Activated CD4-positive, alpha-beta memory T cell treated with anti-CD3 and anti-CD28 coated beads for 36 hours (primary cell): ENCODE data around the gene DPPA5. TPM values are rescaled to one million over a fixed set of nuclear protein-coding genes. Genes with fewer than 3 reads are reported as not detected.
A peak's percentile ranks its signal among the peaks of the same experiment; 100 is the strongest.

Experiments used
- CTCF ChIA-PET: fragments of 350-600 bp; sonication (Branson Sonifier 250); formaldehyde crosslinking; loops from one replicate; lab custom pipeline; 2021; ENCODE audit warnings: antibody characterized with exemption, inconsistent platforms; lab: Charles Lee
- POLR2A ChIA-PET: fragments of 350-600 bp; sonication (Branson Sonifier 250); formaldehyde crosslinking; loops from one replicate; lab custom pipeline; 2021; ENCODE audit warnings: antibody characterized with exemption; lab: Charles Lee
- DNase-seq: peaks from one replicate; pipeline ENCODE4 v3.0.0-alpha.2; 2020
- H3K27ac Mint-ChIP-seq: one replicate; pipeline ENCODE4 v1.8.0; 2021; ENCODE audit warnings: mixed read lengths
- H3K27me3 Mint-ChIP-seq: one replicate; pipeline ENCODE4 v1.8.0; 2021; ENCODE audit warnings: mixed read lengths
- H3K36me3 Mint-ChIP-seq: one replicate; pipeline ENCODE4 v1.8.0; 2021; ENCODE audit warnings: mixed read lengths
- H3K4me1 Mint-ChIP-seq: one replicate; pipeline ENCODE4 v1.8.0; 2021; ENCODE audit warnings: low read depth, mixed read lengths
- H3K4me3 Mint-ChIP-seq: one replicate; pipeline ENCODE4 v1.8.0; 2021; ENCODE audit warnings: mild to moderate bottlenecking, mixed read lengths
- H3K9me3 Mint-ChIP-seq: one replicate; pipeline ENCODE4 v1.8.0; 2021; ENCODE audit warnings: mixed read lengths
- intact Hi-C: fragments of 100-400 bp; cut with micrococcal nuclease; formaldehyde crosslinking; loops from one replicate; pipeline ENCODE4 v1.15.1; 2023
- total RNA-seq, 2 experiments: library from RNA; stranded (reverse); gene quantifications; one replicate each; pipeline ENCODE4 v1.2.3, GENCODE V29; 2021

DPPA5 gene
- total RNA-seq, 2 experiments from 2014 or later: not detected

DNA sequence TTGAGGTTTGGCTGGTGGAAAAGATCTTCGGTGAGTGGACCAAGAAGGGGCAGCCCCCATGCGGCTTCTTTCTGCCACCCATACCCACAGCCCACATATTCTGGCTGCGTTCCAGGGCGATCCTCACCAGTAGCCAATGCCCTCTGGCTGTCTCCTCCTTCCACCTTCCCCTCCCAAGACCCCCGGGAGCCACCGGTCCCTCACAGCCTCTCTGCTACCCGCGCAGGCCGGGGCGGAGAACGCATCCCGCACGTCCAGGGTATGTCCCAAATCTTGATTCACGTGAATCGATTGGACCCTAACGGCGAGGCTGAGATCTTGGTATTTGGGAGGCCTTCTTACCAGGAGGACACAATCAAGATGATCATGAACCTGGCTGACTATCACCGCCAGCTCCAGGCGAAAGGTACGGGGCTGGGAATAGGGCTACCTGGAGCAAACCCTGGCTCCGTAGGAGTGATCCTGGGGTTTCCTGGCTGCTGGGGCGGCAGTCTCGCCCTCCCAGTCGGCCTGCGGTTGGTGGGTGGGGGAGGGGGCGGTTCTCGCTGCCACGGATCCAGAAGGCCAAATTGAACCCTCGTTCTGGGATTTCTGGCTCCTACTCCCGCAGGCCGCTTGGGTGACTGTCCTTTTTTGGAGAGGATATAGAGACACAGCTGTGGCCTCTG, 8.9 kb upstream of the DPPA5 start:
- Mint-ChIP-seq H3K4me3 (no peak overlapping the region), H3K4me1 (no peaks in the 10 kb centered on the region), H3K27ac (no peak overlapping the region), H3K36me3 (no peaks in the 10 kb centered on the region), H3K9me3 (no peaks in the 10 kb centered on the region), H3K27me3 (peaks cover 1% of the 10 kb centered on the region)
- intact Hi-C loops: no loop called here
- ChIA-PET CTCF (no interaction called here), POLR2A (no interaction called here)
- no peak for DNase-seq

DNA sequence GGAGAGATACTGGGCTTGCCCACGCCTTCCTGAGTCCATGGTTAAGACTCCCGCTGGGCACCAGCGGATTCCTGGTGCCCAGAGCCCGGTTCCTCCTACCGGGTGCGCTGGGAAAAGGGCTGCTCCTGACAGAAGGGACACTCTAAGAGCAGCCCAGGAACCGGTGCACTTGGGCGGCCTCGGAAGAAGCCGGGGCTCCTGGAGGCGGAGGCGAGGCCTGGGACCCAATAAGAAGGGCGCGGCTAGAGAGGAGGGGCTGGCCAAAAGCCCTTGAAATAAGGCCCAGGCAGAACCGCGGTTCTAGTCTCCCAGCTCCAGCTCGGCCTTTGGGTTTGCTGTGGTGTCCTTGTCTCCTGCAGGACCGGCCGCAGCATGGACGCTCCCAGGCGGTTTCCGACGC, 8.3 kb upstream of the DPPA5 start, which contains the start of gene KHDC3L:
Gene KHDC3L (plus strand): TSS at position 301 of the 400 bp plus-strand sequence. CDS start 72 bp downstream, at position 373.
- no peak for DNase-seq
- Mint-ChIP-seq H3K27ac (no peak within 1 kb of the TSS), H3K9me3 (no peaks in the 10 kb centered on the region), H3K36me3 (no peaks in the 10 kb centered on the region), H3K4me1 (no peaks in the 10 kb centered on the region), H3K4me3 (no peak within 1 kb of the TSS), H3K27me3 (peaks cover 1% of the 10 kb centered on the region)
- CTCF ChIA-PET: no interaction called here
- POLR2A ChIA-PET: no interaction called here
- intact Hi-C loops: no loop called here

DNA sequence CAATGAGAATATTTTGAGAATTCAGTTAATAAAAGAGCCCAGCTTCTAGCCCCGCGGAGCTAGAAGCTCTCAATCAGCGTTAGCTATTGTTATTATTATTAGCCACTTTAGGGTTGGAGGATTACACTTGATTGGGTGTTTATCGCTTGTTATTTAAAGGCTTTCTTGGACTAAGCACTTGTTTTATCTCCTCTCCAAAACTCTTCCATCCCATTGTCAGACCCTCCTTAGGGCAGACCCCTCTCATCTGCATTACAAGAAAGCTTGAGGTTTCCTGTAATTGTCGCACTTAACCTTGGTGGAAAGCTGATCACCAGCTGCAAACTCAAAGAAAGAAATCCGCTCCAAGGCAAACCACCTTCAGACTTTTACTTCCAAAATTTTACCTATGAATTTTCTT, 4.8 kb downstream of the DPPA5 start:
- POLR2A ChIA-PET: no interaction called here
- no peak for DNase-seq
- no peaks in the 10 kb centered on the region for H3K4me1 Mint-ChIP-seq
- H3K4me3 Mint-ChIP-seq: no peak overlapping the region
- no peaks in the 10 kb centered on the region for H3K36me3 Mint-ChIP-seq
- H3K9me3 Mint-ChIP-seq: no peaks in the 10 kb centered on the region
- CTCF ChIA-PET: no interaction called here
- intact Hi-C loops: no loop called here
- H3K27ac Mint-ChIP-seq: no peak overlapping the region
- peaks cover 23% of the 10 kb centered on the region for H3K27me3 Mint-ChIP-seq

DNA sequence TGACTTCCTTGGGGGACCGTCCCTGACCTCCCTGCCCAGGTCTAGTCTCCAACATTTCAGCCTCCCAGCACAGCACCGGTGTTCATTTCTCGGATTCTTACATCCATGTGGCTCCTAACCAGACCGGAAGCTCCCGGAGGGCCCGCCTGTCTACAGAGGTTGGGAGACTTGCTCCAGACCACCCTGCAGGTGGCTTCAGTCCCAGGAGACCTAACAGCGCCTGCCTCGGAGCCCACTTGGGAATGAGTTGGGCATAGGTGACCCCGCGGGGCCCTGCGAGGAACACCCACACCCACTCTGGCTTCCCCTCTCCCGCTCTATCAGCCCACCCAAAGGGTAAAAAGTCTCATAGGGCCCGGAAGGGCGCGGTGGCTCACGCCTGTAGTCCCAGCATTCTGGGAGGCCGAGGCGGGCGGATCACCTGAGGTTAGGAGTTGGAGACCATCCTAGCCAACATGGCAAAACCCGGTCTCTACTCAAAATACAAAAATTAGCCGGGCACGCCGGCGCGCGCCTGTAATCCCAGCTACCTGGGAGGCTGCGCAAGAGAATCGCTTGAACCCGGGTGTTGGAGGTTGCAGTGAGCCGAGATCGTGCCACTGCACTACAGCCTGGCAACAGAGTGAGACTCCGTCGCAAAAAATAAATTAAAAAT, 5.4 kb downstream of the DPPA5 start:
- POLR2A ChIA-PET: no interaction called here
- CTCF ChIA-PET: no interaction called here
- H3K27ac Mint-ChIP-seq: no peak overlapping the region
- H3K9me3 Mint-ChIP-seq: no peaks in the 10 kb centered on the region
- no peaks in the 10 kb centered on the region for H3K36me3 Mint-ChIP-seq
- peaks cover 23% of the 10 kb centered on the region for H3K27me3 Mint-ChIP-seq
- H3K4me1 Mint-ChIP-seq: no peaks in the 10 kb centered on the region
- H3K4me3 Mint-ChIP-seq: no peak overlapping the region
- no peak for DNase-seq
- intact Hi-C loops: no loop called here

DNA sequence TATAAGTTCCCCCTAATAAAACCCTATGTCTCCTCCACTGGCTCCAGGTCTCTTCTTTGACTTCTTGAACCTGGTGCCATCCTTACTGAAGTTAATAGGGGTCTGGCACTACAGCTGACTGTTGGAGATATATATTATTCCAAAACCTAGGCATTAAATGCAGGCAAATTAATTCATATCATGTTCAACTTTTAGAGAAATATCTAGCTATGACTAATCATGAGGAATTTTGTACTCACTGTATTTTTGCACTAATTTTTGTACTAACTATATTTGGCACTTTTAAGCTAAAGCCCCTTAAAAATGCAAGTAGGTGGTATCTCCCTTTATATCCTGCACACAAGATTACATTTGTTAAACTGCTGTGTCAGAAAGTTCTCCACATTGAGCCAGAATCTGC, 10.9 kb downstream of the DPPA5 start:
- Mint-ChIP-seq H3K9me3 (no peaks in the 10 kb centered on the region), H3K4me3 (no peak overlapping the region), H3K27me3 (peaks cover 13% of the 10 kb centered on the region), H3K27ac (no peak overlapping the region), H3K4me1 (no peaks in the 10 kb centered on the region), H3K36me3 (no peaks in the 10 kb centered on the region)
- ChIA-PET CTCF (interaction anchor here (1.0 kb wide), 1 partner anchor 16 kb away, joined by 4 read pairs; no protein-coding TSS in a partner anchor), POLR2A (no interaction called here)
- DNase-seq: no peak
- intact Hi-C loops: no loop called here

DNA sequence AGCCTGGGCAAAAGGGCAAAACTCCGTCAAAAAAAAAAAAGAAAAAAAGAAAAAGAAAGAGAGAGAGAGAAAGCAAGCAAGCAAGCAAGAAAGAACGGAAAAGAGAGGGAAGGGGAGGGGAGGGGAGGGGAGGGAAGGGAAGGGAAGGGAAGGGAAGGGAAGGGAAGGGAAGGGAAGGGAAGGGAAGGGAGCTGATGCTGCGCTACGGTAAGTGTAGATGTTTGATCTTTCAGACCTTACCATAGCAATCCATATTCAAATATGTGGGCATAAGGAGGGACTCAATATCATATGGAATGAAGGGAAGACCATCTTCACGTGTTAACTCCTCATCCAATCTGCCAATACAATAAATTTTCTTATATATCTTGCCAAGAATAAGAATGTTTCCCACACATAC, 11.9 kb downstream of the DPPA5 start:
- Mint-ChIP-seq H3K4me3 (no peak overlapping the region), H3K27me3 (peaks cover 6% of the 10 kb centered on the region), H3K27ac (no peak overlapping the region), H3K36me3 (no peaks in the 10 kb centered on the region), H3K4me1 (no peaks in the 10 kb centered on the region), H3K9me3 (no peaks in the 10 kb centered on the region)
- intact Hi-C loops: no loop called here
- POLR2A ChIA-PET: no interaction called here
- CTCF ChIA-PET: interaction anchor here (0.5 kb wide), 1 partner anchor 260 kb away, joined by 4 read pairs; no protein-coding TSS in a partner anchor
- DNase-seq: no peak

DNA sequence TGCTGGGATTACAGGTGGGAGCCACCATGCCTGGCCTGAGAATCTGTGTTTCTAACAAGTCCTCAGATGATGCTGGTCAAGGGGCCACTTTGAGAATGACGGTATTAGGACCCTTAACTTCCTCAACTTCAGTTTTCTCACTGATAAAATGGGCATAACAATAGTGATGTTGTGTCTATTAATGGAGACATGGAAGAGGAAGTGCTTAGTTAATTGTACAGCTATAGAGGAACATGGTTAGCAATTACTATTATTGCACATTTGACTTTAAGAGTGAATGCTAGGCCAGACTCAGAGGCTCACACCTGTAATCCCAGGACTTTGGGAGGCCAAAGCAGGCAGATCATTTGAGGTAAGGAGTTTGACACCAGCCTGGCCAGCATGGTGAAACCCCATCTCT, 12.7 kb downstream of the DPPA5 start:
- Mint-ChIP-seq H3K9me3 (no peaks in the 10 kb centered on the region), H3K27me3 (no peaks in the 10 kb centered on the region), H3K27ac (no peak overlapping the region), H3K4me1 (no peaks in the 10 kb centered on the region), H3K36me3 (no peaks in the 10 kb centered on the region), H3K4me3 (no peak overlapping the region)
- ChIA-PET POLR2A (no interaction called here), CTCF (no interaction called here)
- intact Hi-C loops: no loop called here
- no peak for DNase-seq

DNA sequence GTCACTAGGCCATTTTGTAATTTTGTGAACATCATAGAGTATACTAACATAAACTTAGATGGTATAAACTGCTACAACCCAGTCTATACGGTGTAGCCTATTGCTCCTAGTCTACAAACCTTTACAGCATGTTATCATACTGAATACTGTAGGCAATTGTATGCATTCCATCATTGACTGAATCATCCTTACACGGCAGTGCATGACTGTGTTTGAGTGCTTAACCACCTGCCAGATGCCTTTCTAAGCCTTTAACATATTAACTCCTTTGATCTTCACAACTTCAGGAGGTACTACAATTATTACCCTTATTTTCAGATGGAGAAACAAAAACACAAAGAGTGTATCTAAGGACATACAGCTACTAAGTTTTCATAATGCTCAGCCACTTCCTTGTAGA, 14.0 kb downstream of the DPPA5 start:
- H3K9me3 Mint-ChIP-seq: no peaks in the 10 kb centered on the region
- CTCF ChIA-PET: no interaction called here
- intact Hi-C loops: no loop called here
- no peaks in the 10 kb centered on the region for H3K36me3 Mint-ChIP-seq
- DNase-seq: no peak
- POLR2A ChIA-PET: no interaction called here
- no peak overlapping the region for H3K27ac Mint-ChIP-seq
- H3K27me3 Mint-ChIP-seq: no peaks in the 10 kb centered on the region
- no peak overlapping the region for H3K4me3 Mint-ChIP-seq
- no peaks in the 10 kb centered on the region for H3K4me1 Mint-ChIP-seq

DNA sequence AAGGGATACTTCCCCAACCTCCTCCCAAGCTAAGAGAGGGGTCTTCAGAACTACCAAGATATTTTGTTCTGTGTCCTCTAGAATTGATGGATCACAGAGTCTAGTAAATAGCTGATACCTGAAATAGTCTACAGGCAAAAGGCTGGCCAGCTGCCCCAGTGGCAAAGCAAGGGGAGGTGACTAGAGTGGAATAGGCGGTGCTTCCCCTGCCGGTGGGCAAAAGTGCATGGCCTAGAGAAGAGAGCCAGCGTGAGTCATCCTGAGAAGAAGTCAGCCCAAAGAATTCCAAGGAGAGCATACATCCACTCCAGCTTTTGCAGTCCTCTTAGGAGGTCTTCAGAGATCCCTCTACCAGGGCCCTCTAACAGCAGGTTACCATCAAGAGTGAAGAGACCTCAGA, 14.7 kb downstream of the DPPA5 start:
- intact Hi-C loops: no loop called here
- no peaks in the 10 kb centered on the region for H3K4me1 Mint-ChIP-seq
- H3K4me3 Mint-ChIP-seq: no peak overlapping the region
- no peaks in the 10 kb centered on the region for H3K36me3 Mint-ChIP-seq
- ChIA-PET POLR2A (no interaction called here), CTCF (interaction anchor here (0.6 kb wide), 1 partner anchor 31 kb away, joined by 4 read pairs; no protein-coding TSS in a partner anchor)
- no peak overlapping the region for H3K27ac Mint-ChIP-seq
- no peak for DNase-seq
- H3K9me3 Mint-ChIP-seq: no peaks in the 10 kb centered on the region
- no peaks in the 10 kb centered on the region for H3K27me3 Mint-ChIP-seq

DNA sequence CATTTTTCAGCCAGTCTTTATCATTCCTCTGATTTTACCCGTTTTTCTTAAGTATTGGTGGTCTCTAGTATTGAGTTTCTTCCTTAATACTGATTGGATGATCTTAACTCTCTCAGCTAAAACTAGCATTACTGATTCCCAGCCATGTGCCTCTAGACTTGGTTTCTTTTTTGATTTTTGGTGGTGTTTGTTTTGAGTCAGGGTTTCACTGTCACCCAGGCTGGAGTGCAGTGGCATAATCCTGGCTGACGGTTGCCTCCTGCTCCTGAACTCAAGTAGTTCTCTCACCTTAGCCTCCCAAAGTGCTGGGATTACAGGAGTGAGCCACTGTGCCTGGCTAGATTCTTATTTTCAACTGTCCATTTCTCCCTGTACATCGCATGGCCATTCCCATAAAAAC, 24.9 kb downstream of the DPPA5 start:
- H3K36me3 Mint-ChIP-seq: no peaks in the 10 kb centered on the region
- H3K27me3 Mint-ChIP-seq: peaks cover 8% of the 10 kb centered on the region
- H3K9me3 Mint-ChIP-seq: no peaks in the 10 kb centered on the region
- ChIA-PET CTCF (interaction anchor here (0.6 to 5.3 kb wide), 9 partner anchors 20 to 916 kb away, joined by 3 to 44 read pairs (median 4); no protein-coding TSS in a partner anchor), POLR2A (interaction anchor here (0.7 kb wide), 1 partner anchor 20 kb away, joined by 3 read pairs; no protein-coding TSS in a partner anchor)
- DNase-seq: peak; percentile 30
- peaks cover 7% of the 10 kb centered on the region for H3K4me1 Mint-ChIP-seq
- H3K27ac Mint-ChIP-seq: no peak overlapping the region
- intact Hi-C loops: loop anchor here (5.0 kb wide), 2 partner anchors 67 to 147 kb away; partner anchors contain the start of gene KHDC1
- H3K4me3 Mint-ChIP-seq: no peak overlapping the region

DNA sequence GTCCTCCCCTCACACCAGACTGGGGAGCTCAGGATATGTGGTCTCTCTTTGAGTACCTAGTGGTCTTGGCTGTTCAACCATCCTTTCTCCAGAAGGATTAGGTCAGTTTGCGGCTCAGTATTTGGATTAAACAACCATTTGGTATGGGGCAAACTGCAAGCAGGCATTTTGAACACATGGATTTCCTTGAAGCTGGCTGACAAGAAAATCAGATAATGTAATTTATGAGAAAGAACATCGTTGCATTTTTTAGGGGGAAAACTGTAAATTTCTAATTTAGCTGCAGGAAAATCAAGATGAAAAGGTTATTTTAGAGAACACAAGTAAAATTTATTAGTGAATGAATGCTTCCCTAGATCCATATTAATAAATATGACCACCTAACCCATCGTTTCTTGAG, 25.3 kb downstream of the DPPA5 start:
- Mint-ChIP-seq H3K27ac (no peak overlapping the region), H3K4me1 (peaks cover 7% of the 10 kb centered on the region), H3K4me3 (no peak overlapping the region), H3K9me3 (no peaks in the 10 kb centered on the region), H3K36me3 (no peaks in the 10 kb centered on the region), H3K27me3 (peaks cover 8% of the 10 kb centered on the region)
- ChIA-PET CTCF (interaction anchor here (0.6 to 5.3 kb wide), 13 partner anchors 19 to 1240 kb away, joined by 3 to 44 read pairs (median 3); no protein-coding TSS in a partner anchor), POLR2A (interaction anchor here (0.7 kb wide), 1 partner anchor 20 kb away, joined by 3 read pairs; no protein-coding TSS in a partner anchor)
- DNase-seq: no peak
- intact Hi-C loops: loop anchor here (5.0 kb wide), 2 partner anchors 66 to 146 kb away; partner anchors contain the start of gene KHDC1

DNA sequence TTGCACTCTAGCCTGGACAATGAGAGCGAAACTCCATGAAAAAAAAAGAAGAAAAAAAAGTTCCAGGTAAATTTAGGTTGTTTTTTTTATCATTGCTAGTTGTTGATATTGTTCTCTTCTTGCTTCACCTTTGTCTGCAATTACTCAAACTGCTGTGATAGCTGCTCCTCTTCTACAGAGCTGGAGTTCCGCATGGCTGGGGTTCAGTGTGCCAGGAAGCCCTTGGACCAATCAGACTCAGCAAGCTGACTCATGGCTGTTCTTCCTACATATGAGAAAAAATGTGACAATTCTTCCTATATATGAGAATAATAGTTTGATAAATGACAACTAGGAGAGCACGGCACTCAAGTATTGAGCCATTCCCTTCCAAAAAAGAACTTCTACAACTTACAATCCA, 28.4 kb downstream of the DPPA5 start:
- ChIA-PET CTCF (interaction anchor here (0.7 to 5.3 kb wide), 7 partner anchors 36 to 913 kb away, joined by 3 to 44 read pairs (median 8); no protein-coding TSS in a partner anchor), POLR2A (no interaction called here)
- Mint-ChIP-seq H3K27me3 (peaks cover 8% of the 10 kb centered on the region), H3K36me3 (no peaks in the 10 kb centered on the region), H3K4me3 (no peak overlapping the region), H3K4me1 (peaks cover 7% of the 10 kb centered on the region), H3K9me3 (no peaks in the 10 kb centered on the region), H3K27ac (no peak overlapping the region)
- intact Hi-C loops: loop anchor here (1.0 to 5.0 kb wide), 5 partner anchors 40 to 913 kb away; partner anchors contain the start of gene KHDC1
- no peak for DNase-seq
